SK-N-SH treated with all-trans-retinoic acid at 6 μM for 48 hours (cell line): ENCODE measurements around the gene ANKRD29.

Experiments
- ATAC-seq: fragments of 200-7000 bp; cut with Tn5 transposase; 3 replicates; pipeline ENCODE4 v1.9.1; 2020; ENCODE audit warnings: mild to moderate bottlenecking, moderate library complexity
- ARNTL ChIP-seq: fragments of 450-650 bp; formaldehyde crosslinking; IDR thresholded peaks from 2 replicates; pipeline ENCODE4 v1.5.0; 2020; ENCODE audit warnings: low read depth, mild to moderate bottlenecking, moderate library complexity, borderline replicate concordance
- ESRRG ChIP-seq: fragments of 250-450 bp; sonication (Bioruptor Pico); IDR thresholded peaks from 2 replicates; pipeline ENCODE4 v1.6.1; 2021; ENCODE audit warnings: mild to moderate bottlenecking
- ISL1 ChIP-seq: fragments of 250-450 bp; sonication (Bioruptor Pico); IDR thresholded peaks from 2 replicates; pipeline ENCODE4 v2.1.2; 2022; ENCODE audit warnings: mild to moderate bottlenecking, moderate library complexity
- OSR1 ChIP-seq: fragments of 250-450 bp; sonication (Bioruptor Pico); IDR thresholded peaks from 2 replicates; pipeline ENCODE4 v1.8.0; 2022; ENCODE audit warnings: moderate library complexity, mild to moderate bottlenecking, inconsistent platforms
- PPARA ChIP-seq: fragments of 250-450 bp; sonication (Bioruptor Pico); IDR thresholded peaks from 2 replicates; pipeline ENCODE4 v1.5.0; 2020; ENCODE audit warnings: mild to moderate bottlenecking, borderline replicate concordance
- RARB ChIP-seq: fragments of 250-450 bp; sonication (Bioruptor Pico); IDR thresholded peaks from 2 replicates; pipeline ENCODE4 v1.8.0; 2021; ENCODE audit warnings: mild to moderate bottlenecking, moderate library complexity
- SNAI2 ChIP-seq: fragments of 250-450 bp; sonication (Bioruptor Pico); IDR thresholded peaks from 2 replicates; pipeline ENCODE4 v1.5.0; 2020; ENCODE audit warnings: mild to moderate bottlenecking, moderate library complexity
- TCF4 ChIP-seq: fragments of 250-450 bp; sonication (Bioruptor Pico); IDR thresholded peaks from 2 replicates; pipeline ENCODE4 v1.8.0; 2021; ENCODE audit warnings: mild to moderate bottlenecking, moderate library complexity, borderline replicate concordance
- TOX ChIP-seq: fragments of 250-450 bp; sonication (Bioruptor Pico); IDR thresholded peaks from 2 replicates; pipeline ENCODE4 v1.8.0; 2021; ENCODE audit warnings: mild to moderate bottlenecking, moderate library complexity, borderline replicate concordance
- ZFP30 ChIP-seq: fragments of 450-650 bp; formaldehyde crosslinking; IDR thresholded peaks from 2 replicates; pipeline ENCODE4 v1.5.0; 2022; ENCODE audit warnings: mild to moderate bottlenecking, moderate library complexity
- TF ChIP-seq, protein P1 (sequence below): fragments of 250-450 bp; sonication (Bioruptor Pico); IDR thresholded peaks from 2 replicates; pipeline ENCODE4 v1.5.0; 2020; ENCODE audit warnings: mild to moderate bottlenecking, moderate library complexity
- TF ChIP-seq, protein P2 (sequence below): fragments of 250-450 bp; sonication (Bioruptor Pico); IDR thresholded peaks from 2 replicates; pipeline ENCODE4 v1.5.1; 2020; ENCODE audit warnings: low read depth, mild to moderate bottlenecking, moderate library complexity
- TF ChIP-seq, protein P3 (sequence below): fragments of 250-450 bp; sonication (Bioruptor Pico); IDR thresholded peaks from 2 replicates; pipeline ENCODE4 v1.8.0; 2020; ENCODE audit warnings: mild to moderate bottlenecking, moderate library complexity, borderline replicate concordance
- TF ChIP-seq, protein P4 (sequence below): fragments of 250-450 bp; sonication (Bioruptor Pico); IDR thresholded peaks from 2 replicates; pipeline ENCODE4 v1.5.1; 2021; ENCODE audit warnings: mild to moderate bottlenecking, moderate library complexity

ANKRD29 gene

DNA sequence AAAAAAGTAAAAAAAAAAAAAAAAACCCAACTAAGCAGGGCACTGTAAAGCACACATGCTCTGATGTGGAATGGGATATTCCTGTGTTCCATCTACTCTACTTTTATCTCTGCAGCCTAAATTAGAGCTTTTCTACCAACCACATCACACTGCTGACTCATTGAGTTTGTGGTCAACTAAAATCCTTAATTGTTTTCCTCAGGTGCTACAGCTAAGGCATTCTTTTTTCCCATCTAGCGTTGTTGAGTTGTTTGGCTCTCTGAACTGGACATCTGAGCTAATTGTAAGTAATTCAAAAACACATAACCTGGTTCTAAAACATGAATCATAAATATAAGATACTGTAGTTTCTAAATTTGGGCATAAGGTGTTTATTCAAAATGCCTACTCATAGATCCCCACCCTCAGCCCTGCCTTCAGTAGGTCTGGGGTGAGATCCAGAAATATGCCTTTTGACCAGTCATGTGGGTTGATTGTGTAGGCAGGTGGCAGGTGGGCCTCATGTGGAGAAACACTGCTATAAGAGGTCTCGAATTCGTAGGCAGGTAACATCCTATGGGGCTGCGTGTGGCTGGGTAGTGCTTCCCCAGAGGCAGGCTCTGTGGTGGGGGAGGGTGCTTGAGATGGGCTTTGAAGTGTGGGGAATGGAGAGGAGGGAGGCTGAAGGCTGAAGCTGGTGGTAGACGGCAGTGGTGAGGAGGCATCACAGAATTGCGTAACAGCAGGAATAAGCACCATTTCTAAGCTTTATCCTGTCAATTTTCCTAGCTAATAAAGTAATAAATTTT lies 27.2 kb downstream of the ANKRD29 start (continued):
- TF ChIP-seq, protein P1, sequence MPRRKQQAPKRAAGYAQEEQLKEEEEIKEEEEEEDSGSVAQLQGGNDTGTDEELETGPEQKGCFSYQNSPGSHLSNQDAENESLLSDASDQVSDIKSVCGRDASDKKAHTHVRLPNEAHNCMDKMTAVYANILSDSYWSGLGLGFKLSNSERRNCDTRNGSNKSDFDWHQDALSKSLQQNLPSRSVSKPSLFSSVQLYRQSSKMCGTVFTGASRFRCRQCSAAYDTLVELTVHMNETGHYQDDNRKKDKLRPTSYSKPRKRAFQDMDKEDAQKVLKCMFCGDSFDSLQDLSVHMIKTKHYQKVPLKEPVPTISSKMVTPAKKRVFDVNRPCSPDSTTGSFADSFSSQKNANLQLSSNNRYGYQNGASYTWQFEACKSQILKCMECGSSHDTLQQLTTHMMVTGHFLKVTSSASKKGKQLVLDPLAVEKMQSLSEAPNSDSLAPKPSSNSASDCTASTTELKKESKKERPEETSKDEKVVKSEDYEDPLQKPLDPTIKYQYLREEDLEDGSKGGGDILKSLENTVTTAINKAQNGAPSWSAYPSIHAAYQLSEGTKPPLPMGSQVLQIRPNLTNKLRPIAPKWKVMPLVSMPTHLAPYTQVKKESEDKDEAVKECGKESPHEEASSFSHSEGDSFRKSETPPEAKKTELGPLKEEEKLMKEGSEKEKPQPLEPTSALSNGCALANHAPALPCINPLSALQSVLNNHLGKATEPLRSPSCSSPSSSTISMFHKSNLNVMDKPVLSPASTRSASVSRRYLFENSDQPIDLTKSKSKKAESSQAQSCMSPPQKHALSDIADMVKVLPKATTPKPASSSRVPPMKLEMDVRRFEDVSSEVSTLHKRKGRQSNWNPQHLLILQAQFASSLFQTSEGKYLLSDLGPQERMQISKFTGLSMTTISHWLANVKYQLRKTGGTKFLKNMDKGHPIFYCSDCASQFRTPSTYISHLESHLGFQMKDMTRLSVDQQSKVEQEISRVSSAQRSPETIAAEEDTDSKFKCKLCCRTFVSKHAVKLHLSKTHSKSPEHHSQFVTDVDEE = no peak

DNA sequence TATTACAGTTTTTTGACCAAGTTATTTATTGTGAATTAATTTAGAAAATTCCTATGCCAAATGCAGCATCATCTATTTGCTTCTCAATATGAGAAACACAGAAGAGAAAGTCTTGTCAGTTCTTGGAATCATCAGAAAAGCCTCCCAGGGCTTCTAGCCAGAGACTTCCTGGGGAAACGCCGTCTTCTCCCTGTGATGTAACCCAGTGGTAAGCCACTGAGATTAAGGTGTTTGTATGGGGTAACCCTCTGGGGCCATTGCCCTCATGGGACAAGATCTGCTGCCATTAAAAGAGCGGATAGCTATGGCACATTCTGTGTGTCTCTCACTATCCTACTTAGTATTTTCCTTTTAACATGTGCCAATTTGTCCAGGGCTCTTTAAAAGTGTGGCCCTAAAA lies 28.0 kb downstream of the ANKRD29 start:
- no peak for ATAC-seq
- no peak for TF ChIP-seq ISL1
- TF ChIP-seq, all 23 proteins: peak for 0

DNA sequence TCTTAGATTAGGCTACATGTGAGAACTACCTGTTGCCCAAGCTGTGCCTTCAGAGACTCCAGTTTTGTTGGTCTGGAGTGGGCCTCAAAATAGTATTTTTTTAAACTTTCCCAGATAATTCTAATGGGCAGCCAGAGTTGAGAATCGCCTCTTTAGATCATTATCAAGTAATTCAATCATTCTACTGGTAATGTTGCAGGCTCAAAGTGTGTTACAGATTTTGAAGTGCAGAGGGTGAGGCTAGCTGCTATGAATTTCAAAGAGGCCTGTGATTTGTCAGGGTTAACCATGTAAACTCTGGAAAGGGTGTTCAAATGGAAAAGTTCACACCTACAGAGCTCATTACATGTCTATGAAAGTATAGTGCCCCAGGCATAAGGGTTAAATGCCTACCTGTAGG lies 30.1 kb downstream of the ANKRD29 start:
- no peak; the same call in 2 of the 3 replicates for ATAC-seq
- TF ChIP-seq ISL1 (0 out of 2 replicates have a peak, but pooled peaks have one; percentile 25), TCF4 (CRISPR knock-in tag) (peak; percentile 13; the same call in 1 of the 2 replicates)
- TF ChIP-seq, protein P2, sequence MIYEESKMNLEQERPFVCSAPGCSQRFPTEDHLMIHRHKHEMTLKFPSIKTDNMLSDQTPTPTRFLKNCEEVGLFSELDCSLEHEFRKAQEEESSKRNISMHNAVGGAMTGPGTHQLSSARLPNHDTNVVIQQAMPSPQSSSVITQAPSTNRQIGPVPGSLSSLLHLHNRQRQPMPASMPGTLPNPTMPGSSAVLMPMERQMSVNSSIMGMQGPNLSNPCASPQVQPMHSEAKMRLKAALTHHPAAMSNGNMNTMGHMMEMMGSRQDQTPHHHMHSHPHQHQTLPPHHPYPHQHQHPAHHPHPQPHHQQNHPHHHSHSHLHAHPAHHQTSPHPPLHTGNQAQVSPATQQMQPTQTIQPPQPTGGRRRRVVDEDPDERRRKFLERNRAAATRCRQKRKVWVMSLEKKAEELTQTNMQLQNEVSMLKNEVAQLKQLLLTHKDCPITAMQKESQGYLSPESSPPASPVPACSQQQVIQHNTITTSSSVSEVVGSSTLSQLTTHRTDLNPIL = no peak

DNA sequence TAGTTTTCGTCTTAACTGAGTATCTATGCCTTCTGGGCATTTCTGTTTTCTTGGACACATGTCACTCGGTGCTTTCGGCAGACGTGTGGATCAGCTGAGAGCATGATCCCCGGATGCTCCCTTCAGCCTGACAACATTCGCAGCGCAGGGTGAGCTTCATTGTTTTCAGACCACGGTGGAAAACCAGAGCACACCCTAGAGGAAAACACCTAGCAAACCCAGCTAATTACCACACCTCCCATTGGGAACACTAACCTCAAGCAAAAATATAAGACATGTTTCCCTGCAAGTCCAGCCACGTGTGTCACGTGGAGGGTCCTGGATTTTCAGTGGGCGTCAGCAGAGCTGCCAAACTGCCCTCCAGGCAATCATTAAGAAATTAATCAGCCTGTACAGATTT lies 31.0 kb downstream of the ANKRD29 start:
- no peak for TF ChIP-seq ISL1
- TF ChIP-seq, protein P1 = peak; percentile 32; the same call in 1 of the 2 replicates
- TF ChIP-seq, all 23 proteins: peak for 1
- no peak; the same call in 2 of the 3 replicates for ATAC-seq

DNA sequence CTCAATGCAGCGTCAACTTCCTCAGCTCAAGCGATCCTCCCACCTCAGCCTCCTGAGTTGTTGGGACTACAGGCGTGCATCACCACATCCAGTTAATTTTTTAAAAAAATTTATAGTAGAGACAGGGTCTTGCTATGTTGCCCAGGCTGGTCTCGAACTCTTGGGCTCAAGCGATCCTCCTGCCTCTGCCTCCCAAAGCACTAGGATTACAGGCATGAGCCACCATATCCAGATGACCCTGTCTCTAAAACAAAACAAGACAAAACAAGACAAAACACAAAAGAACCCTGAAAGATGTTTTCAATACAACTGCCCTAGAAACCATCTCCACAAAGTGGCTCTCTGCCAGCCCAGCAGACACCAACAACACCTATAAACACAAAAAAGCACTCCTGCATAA lies 31.4 kb downstream of the ANKRD29 start:
- TF ChIP-seq, protein P1 = no peak
- no peak for TF ChIP-seq ESRRG (CRISPR knock-in tag)
- no peak for TF ChIP-seq TOX (CRISPR knock-in tag)
- ATAC-seq = no peak

DNA sequence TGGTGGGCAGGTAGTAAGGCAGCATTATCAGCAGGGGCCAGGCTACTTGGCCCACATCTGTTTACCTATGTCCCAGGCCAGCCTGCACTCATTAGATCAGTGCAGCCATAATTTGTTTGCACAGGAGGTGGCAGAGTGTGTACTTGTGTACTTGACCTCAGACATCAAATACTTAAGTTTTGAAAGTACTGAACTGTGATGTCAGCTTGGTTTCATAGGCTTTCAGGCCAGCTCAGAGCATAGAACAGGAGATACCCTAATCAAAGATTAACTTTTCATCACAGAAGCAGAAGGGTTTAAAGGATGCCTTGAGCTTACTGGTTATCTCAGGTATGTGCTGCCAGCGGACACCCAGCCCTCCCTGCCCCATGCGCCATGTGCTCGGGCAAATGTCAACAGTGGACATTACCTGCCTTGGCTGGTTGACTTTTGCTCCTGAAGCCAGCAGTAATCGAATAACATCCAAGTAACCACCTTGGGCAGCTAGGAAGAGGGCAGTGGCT lies 33.2 kb downstream of the ANKRD29 start:
- no peak for ATAC-seq
- TF ChIP-seq ESRRG (CRISPR knock-in tag) = no peak
- no peak for TF ChIP-seq TOX (CRISPR knock-in tag)
- no peak for TF ChIP-seq SNAI2 (CRISPR knock-in tag)
- TF ChIP-seq ZFP30 (CRISPR knock-in tag) = no peak
- TF ChIP-seq, protein P3, sequence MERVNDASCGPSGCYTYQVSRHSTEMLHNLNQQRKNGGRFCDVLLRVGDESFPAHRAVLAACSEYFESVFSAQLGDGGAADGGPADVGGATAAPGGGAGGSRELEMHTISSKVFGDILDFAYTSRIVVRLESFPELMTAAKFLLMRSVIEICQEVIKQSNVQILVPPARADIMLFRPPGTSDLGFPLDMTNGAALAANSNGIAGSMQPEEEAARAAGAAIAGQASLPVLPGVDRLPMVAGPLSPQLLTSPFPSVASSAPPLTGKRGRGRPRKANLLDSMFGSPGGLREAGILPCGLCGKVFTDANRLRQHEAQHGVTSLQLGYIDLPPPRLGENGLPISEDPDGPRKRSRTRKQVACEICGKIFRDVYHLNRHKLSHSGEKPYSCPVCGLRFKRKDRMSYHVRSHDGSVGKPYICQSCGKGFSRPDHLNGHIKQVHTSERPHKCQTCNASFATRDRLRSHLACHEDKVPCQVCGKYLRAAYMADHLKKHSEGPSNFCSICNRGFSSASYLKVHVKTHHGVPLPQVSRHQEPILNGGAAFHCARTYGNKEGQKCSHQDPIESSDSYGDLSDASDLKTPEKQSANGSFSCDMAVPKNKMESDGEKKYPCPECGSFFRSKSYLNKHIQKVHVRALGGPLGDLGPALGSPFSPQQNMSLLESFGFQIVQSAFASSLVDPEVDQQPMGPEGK (CRISPR knock-in tag) = no peak
- TF ChIP-seq ARNTL (CRISPR knock-in tag) = no peak
- TF ChIP-seq OSR1 (CRISPR knock-in tag) = no peak
- TF ChIP-seq, protein P4, sequence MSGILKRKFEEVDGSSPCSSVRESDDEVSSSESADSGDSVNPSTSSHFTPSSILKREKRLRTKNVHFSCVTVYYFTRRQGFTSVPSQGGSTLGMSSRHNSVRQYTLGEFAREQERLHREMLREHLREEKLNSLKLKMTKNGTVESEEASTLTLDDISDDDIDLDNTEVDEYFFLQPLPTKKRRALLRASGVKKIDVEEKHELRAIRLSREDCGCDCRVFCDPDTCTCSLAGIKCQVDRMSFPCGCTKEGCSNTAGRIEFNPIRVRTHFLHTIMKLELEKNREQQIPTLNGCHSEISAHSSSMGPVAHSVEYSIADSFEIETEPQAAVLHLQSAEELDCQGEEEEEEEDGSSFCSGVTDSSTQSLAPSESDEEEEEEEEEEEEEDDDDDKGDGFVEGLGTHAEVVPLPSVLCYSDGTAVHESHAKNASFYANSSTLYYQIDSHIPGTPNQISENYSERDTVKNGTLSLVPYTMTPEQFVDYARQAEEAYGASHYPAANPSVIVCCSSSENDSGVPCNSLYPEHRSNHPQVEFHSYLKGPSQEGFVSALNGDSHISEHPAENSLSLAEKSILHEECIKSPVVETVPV = no peak
- TF ChIP-seq PPARA (CRISPR knock-in tag) = no peak
- no peak for TF ChIP-seq RARB
